HCT116 (cell line): ENCODE data around the gene FMO2. TPM values are rescaled to one million over a fixed set of nuclear protein-coding genes. Genes with fewer than 3 reads are reported as not detected.

Experiments
- ATAC-seq: fragments of 200-7000 bp; cut with Tn5 transposase; 2 replicates; pipeline ENCODE4 v1.9.1; 2020; ENCODE audit warnings: mild to moderate bottlenecking, moderate library complexity
- BruUV-seq: library from RNA; stranded (reverse); fragments of 400-500 nt; replicated peaks from 2 replicates; lab custom pipeline; 2021; lab: Mats Ljungman, UMichigan
- CTCF ChIA-PET: fragments of 300-600 bp; sonication (Branson Sonifier 250); formaldehyde crosslinking; loops from one replicate; lab custom pipeline; 2021; ENCODE audit warnings: antibody characterized with exemption; lab: Charles Lee
- POLR2A ChIA-PET: fragments of 300-600, 350-600 bp; sonication (Branson Sonifier 250); formaldehyde crosslinking; loops from one replicate; lab custom pipeline; 2021; ENCODE audit warnings: antibody characterized with exemption; lab: Charles Lee
- RAD21 ChIA-PET, 2 experiments: fragments of 300-600 bp; sonication (Branson Sonifier 250); formaldehyde crosslinking; loops; one replicate each; lab custom pipeline; 2023; ENCODE audit warnings: low total read pairs in 2 of 2; ENCODE audit not compliant: uncharacterized antibody in 2 of 2, unreplicated experiment in 2 of 2, low non-redundant PET in 1 of 2; lab: Charles Lee
- DNase-seq: peaks from one replicate; pipeline ENCODE4 v3.0.0-alpha.2; 2010; ENCODE audit warnings: low read depth, low spot score
- H2AFZ ChIP-seq: fragments of 200-600 bp; shearing (Covaris generic), sonication (generic); 2 replicates; pipeline ENCODE4 v1.6.1; 2017; ENCODE audit warnings: low read depth, mixed run types, mixed read lengths, antibody characterized with exemption, low read length; ENCODE audit not compliant: poor library complexity, severe bottlenecking
- H3K27ac ChIP-seq: 2 replicates; pipeline ENCODE4 v1.5.1; 2012; ENCODE audit warnings: low read depth, low read length
- H3K27me3 ChIP-seq: fragments of 200-600 bp; sonication (generic); 2 replicates; pipeline ENCODE4 v1.6.1; 2016; ENCODE audit warnings: mixed run types, low read length, mixed read lengths; ENCODE audit not compliant: insufficient read depth
- H3K36me3 ChIP-seq, 2 experiments: fragments of 200-500 bp in 1 of 2; fragments of 200-600 bp in 1 of 2; sonication (Bioruptor generic) in 1 of 2; sonication (generic) in 1 of 2; 2 replicates each; pipeline versions ENCODE4 v1.5.1 to v1.6.1; 2014 to 2016; ENCODE audit warnings: low read length in 2 of 2, inconsistent platforms in 1 of 2, mixed read lengths in 1 of 2, mixed run types in 1 of 2; ENCODE audit not compliant: insufficient read depth in 2 of 2, control insufficient read depth in 1 of 2
- H3K4me1 ChIP-seq, 2 experiments: fragments of 200-600 bp in 1 of 2; sonication (generic) in 1 of 2; 2 replicates each; pipeline versions ENCODE4 v1.5.1 to v1.6.1; 2012 to 2017; ENCODE audit warnings: low read length in 2 of 2, inconsistent platforms in 1 of 2, mild to moderate bottlenecking in 1 of 2, mixed read lengths in 1 of 2, mixed run types in 1 of 2, moderate library complexity in 1 of 2; ENCODE audit not compliant: insufficient read depth in 2 of 2, control insufficient read depth in 1 of 2
- H3K4me2 ChIP-seq: fragments of 200-600 bp; sonication (generic); 2 replicates; pipeline ENCODE4 v1.6.1; 2017; ENCODE audit warnings: mixed run types, low read length, mixed read lengths
- H3K4me3 ChIP-seq, 2 experiments: fragments of 200-600 bp in 1 of 2; sonication (generic) in 1 of 2; replicated peaks in 1 of 2; 2 replicates each; pipeline ENCODE4 v1.5.1; 2011 to 2016; ENCODE audit warnings: low read length in 2 of 2, control low read depth in 1 of 2, low read depth in 1 of 2, mild to moderate bottlenecking in 1 of 2, mixed read lengths in 1 of 2, mixed run types in 1 of 2
- H3K79me2 ChIP-seq: fragments of 200-600 bp; sonication (generic); 2 replicates; pipeline ENCODE4 v1.6.1; 2017; ENCODE audit warnings: mild to moderate bottlenecking, mixed run types, low read length, moderate library complexity, mixed read lengths; ENCODE audit not compliant: insufficient read depth
- H3K9ac ChIP-seq: fragments of 200-600 bp; sonication (generic); 2 replicates; pipeline ENCODE4 v1.6.1; 2016; ENCODE audit warnings: low read length, mixed read lengths
- H3K9me2 ChIP-seq: fragments of 200-600 bp; sonication (generic), shearing (Covaris generic); 2 replicates; pipeline ENCODE4 v1.6.1; 2017; ENCODE audit warnings: mixed run types, mild to moderate bottlenecking, moderate library complexity; ENCODE audit not compliant: insufficient read depth
- H3K9me3 ChIP-seq, 2 experiments: fragments of 200-500 bp in 1 of 2; fragments of 200-600 bp in 1 of 2; sonication (Bioruptor generic) in 1 of 2; sonication (generic) in 1 of 2; 2 replicates each; pipeline ENCODE4 v1.6.1; 2014 to 2017; ENCODE audit warnings: low read length in 2 of 2, mixed read lengths in 2 of 2, inconsistent platforms in 1 of 2, low read depth in 1 of 2, mild to moderate bottlenecking in 1 of 2, mixed run types in 1 of 2, moderate library complexity in 1 of 2; ENCODE audit not compliant: control insufficient read depth in 1 of 2, insufficient read depth in 1 of 2
- H4K20me1 ChIP-seq: fragments of 200-600 bp; sonication (generic), shearing (Covaris generic); 2 replicates; pipeline ENCODE4 v1.6.1; 2017; ENCODE audit warnings: mixed run types, mild to moderate bottlenecking, moderate library complexity; ENCODE audit not compliant: insufficient read depth
- EGR1 ChIP-seq: IDR thresholded peaks from 2 replicates; pipeline ENCODE4 v1.6.1; 2012; ENCODE audit warnings: low read depth
- POLR2A ChIP-seq: IDR thresholded peaks from 2 replicates; pipeline ENCODE4 v1.7.0; 2011; ENCODE audit warnings: borderline replicate concordance; ENCODE audit not compliant: insufficient read depth, insufficient read length; ENCODE audit errors: extremely low read depth
- POLR2AphosphoS5 ChIP-seq: IDR thresholded peaks from 2 replicates; pipeline ENCODE4 v1.6.1; 2011; ENCODE audit warnings: mild to moderate bottlenecking, low read depth, low read length, moderate library complexity
- RAD21 ChIP-seq: IDR thresholded peaks from 2 replicates; pipeline ENCODE4 v1.6.1; 2012; ENCODE audit warnings: low read depth, mild to moderate bottlenecking
- REST ChIP-seq: IDR thresholded peaks from 2 replicates; pipeline ENCODE4 v1.6.1; 2012; ENCODE audit warnings: low read depth
- SRF ChIP-seq: IDR thresholded peaks from 2 replicates; pipeline ENCODE4 v1.6.1; 2012; ENCODE audit warnings: low read depth
- YY1 ChIP-seq: IDR thresholded peaks from 2 replicates; pipeline ENCODE4 v1.6.1; 2011; ENCODE audit warnings: low read length, low read depth, moderate library complexity, mild to moderate bottlenecking; ENCODE audit not compliant: insufficient replicate concordance; ENCODE audit errors: extremely low read depth
- ZFX ChIP-seq: fragments of 450-650 bp; IDR thresholded peaks from 2 replicates; pipeline ENCODE4 v1.6.1; 2017
- intact Hi-C: fragments of 100-400 bp; cut with micrococcal nuclease; formaldehyde crosslinking; loops from 2 replicates; pipeline ENCODE4 v1.10.0; 2022
- total RNA-seq: library from RNA; stranded (reverse); gene quantifications from one replicate; pipeline ENCODE4 v1.2.1, GENCODE V29; 2021; ENCODE audit not compliant: unreplicated experiment
- TF ChIP-seq, protein P1 (sequence below), 3 experiments: fragments of 200-600 bp in 1 of 3; sonication (generic) in 1 of 3; IDR thresholded peaks in 2 of 3; conservative IDR thresholded peaks in 1 of 3; 2 replicates each; pipeline ENCODE4 v1.5.1; 2012 to 2017; ENCODE audit warnings: low read depth in 2 of 3, low read length in 2 of 3, antibody characterized with exemption in 1 of 3, borderline replicate concordance in 1 of 3, control low read depth in 1 of 3, mild to moderate bottlenecking in 1 of 3, mixed read lengths in 1 of 3, mixed run types in 1 of 3, moderate library complexity in 1 of 3; ENCODE audit not compliant: insufficient read depth in 1 of 3
- TF ChIP-seq, protein P2 (sequence below): IDR thresholded peaks from 2 replicates; pipeline ENCODE4 v1.6.1; 2012
- TF ChIP-seq, protein P3 (sequence below): IDR thresholded peaks from 2 replicates; pipeline ENCODE4 v1.6.1; 2011; ENCODE audit warnings: mild to moderate bottlenecking, low read length, moderate library complexity; ENCODE audit not compliant: insufficient replicate concordance; ENCODE audit errors: extremely low read depth

Gene FMO2
- total RNA-seq, 1 experiment from 2014 or later, result 0.30 TPM

GRCh38 chr1:171159148-171159547, 26.0 kb upstream of the FMO2 start:
- RAD21 ChIA-PET, result no interaction called here

DNA sequence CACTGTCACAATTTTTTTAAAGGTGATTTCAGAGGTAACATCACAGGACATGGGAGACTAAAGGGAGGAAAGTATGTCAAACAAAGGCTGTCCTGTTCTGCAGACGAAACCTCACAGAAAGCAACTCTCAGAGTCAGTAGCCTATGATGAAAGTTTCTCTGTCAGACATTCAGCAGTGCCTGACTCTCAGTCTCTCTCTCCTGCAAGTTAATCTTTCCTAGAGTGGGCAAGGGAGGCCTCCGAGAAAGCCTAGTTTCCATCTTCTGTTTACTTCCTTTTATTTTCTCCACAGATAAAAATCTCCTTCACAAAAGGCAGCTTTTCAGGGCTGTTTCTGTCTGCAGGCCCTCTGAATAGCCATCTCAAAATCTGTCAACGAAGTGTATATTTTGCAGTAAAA, 24.9 kb upstream of the FMO2 start:
- POLR2A ChIA-PET, result no interaction called here
- TF ChIP-seq ZFX, result no peak
- no peak for TF ChIP-seq YY1
- no peak for TF ChIP-seq RAD21
- TF ChIP-seq, protein P1, sequence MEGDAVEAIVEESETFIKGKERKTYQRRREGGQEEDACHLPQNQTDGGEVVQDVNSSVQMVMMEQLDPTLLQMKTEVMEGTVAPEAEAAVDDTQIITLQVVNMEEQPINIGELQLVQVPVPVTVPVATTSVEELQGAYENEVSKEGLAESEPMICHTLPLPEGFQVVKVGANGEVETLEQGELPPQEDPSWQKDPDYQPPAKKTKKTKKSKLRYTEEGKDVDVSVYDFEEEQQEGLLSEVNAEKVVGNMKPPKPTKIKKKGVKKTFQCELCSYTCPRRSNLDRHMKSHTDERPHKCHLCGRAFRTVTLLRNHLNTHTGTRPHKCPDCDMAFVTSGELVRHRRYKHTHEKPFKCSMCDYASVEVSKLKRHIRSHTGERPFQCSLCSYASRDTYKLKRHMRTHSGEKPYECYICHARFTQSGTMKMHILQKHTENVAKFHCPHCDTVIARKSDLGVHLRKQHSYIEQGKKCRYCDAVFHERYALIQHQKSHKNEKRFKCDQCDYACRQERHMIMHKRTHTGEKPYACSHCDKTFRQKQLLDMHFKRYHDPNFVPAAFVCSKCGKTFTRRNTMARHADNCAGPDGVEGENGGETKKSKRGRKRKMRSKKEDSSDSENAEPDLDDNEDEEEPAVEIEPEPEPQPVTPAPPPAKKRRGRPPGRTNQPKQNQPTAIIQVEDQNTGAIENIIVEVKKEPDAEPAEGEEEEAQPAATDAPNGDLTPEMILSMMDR (IDR thresholded peaks at IDR 0.05 in 2 of 3, conservative IDR thresholded peaks at IDR 0.05 in 1 of 3; ENCODE audit: borderline replicate concordance in 1 of 3, insufficient read depth in 1 of 3, low read depth in 2 of 3, low read length in 2 of 3), result no peak
- no peak for TF ChIP-seq POLR2AphosphoS5
- TF ChIP-seq, protein P2, sequence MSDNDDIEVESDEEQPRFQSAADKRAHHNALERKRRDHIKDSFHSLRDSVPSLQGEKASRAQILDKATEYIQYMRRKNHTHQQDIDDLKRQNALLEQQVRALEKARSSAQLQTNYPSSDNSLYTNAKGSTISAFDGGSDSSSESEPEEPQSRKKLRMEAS, result no peak
- TF ChIP-seq REST, result no peak
- no peak for TF ChIP-seq POLR2A
- TF ChIP-seq SRF, result no peak

More at GRCh38 chr1:171159148-171159547, 26.0 kb upstream of the FMO2 start:
- no peaks in the 10 kb centered on the region for H3K36me3 ChIP-seq
- H2AFZ ChIP-seq, result no peak overlapping the region
- H3K4me3 ChIP-seq, result no peak overlapping the region
- H3K9ac ChIP-seq, result no peak overlapping the region
- no peaks in the 10 kb centered on the region for H3K9me3 ChIP-seq
- no peak overlapping the region for H3K4me2 ChIP-seq
- ChIA-PET CTCF (no interaction called here), POLR2A (no interaction called here)
- no TSS peak for BruUV-seq
- no peak for TF ChIP-seq EGR1
- TF ChIP-seq, protein P3, sequence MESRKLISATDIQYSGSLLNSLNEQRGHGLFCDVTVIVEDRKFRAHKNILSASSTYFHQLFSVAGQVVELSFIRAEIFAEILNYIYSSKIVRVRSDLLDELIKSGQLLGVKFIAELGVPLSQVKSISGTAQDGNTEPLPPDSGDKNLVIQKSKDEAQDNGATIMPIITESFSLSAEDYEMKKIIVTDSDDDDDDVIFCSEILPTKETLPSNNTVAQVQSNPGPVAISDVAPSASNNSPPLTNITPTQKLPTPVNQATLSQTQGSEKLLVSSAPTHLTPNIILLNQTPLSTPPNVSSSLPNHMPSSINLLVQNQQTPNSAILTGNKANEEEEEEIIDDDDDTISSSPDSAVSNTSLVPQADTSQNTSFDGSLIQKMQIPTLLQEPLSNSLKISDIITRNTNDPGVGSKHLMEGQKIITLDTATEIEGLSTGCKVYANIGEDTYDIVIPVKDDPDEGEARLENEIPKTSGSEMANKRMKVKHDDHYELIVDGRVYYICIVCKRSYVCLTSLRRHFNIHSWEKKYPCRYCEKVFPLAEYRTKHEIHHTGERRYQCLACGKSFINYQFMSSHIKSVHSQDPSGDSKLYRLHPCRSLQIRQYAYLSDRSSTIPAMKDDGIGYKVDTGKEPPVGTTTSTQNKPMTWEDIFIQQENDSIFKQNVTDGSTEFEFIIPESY, result no peak
- no peak for DNase-seq
- H3K9me2 ChIP-seq, result no peaks in the 10 kb centered on the region
- no peak for ATAC-seq
- no peak overlapping the region for H3K27ac ChIP-seq
- intact Hi-C loops, result no loop called here
- no peaks in the 10 kb centered on the region for H3K4me1 ChIP-seq
- no peaks in the 10 kb centered on the region for H3K27me3 ChIP-seq
- no peaks in the 10 kb centered on the region for H4K20me1 ChIP-seq
- H3K79me2 ChIP-seq, result no peaks in the 10 kb centered on the region

More for the DNA sequence above, 24.9 kb upstream of the FMO2 start:
- Histone ChIP-seq H3K4me1 (no peaks in the 10 kb centered on the region), H3K9me3 (no peaks in the 10 kb centered on the region), H3K9me2 (no peaks in the 10 kb centered on the region), H2AFZ (no peak overlapping the region), H4K20me1 (no peaks in the 10 kb centered on the region), H3K27me3 (no peaks in the 10 kb centered on the region), H3K36me3 (no peaks in the 10 kb centered on the region), H3K4me3 (no peak overlapping the region), H3K4me2 (no peak overlapping the region), H3K9ac (no peak overlapping the region), H3K79me2 (no peaks in the 10 kb centered on the region), H3K27ac (no peak overlapping the region)
- DNase-seq (no peak), ATAC-seq (no peak)
- ChIA-PET CTCF (no interaction called here), RAD21 (no interaction called here)
- intact Hi-C loops, result no loop called here
- no TSS peak for BruUV-seq
